Left kidney (tissue), 2 donors: Measurements from ENCODE around the gene MROH2A. TPM values are rescaled to one million over a fixed set of nuclear protein-coding genes. Genes with fewer than 3 reads are reported as not detected.

ENCODE experiments used
- DNase-seq: peaks from one replicate; pipeline ENCODE4 v3.0.0-alpha.2; 2013
- polyA plus RNA-seq: library from polyadenylated mRNA; unstranded; fragments of 120-200 nt; gene quantifications from one replicate; pipeline ENCODE4 v1.2.1, GENCODE V29; 2013; ENCODE audit not compliant: insufficient read length

MROH2A gene
- polyA plus RNA-seq, 1 donor, result 0.28 TPM

- DNase-seq, result no peak
These were observed 57.4 kb downstream of the MROH2A start for GRCh38 chr2:233835230-233836186.

- no peak for DNase-seq
These were observed 58.2 kb downstream of the MROH2A start for GRCh38 chr2:233836359-233836758.

- no peak for DNase-seq
These were observed 59.6 kb downstream of the MROH2A start for GRCh38 chr2:233837694-233838229.

- DNase-seq, result no peak
These were observed 60.1 kb downstream of the MROH2A start for GRCh38 chr2:233838251-233838650.

- no peak for DNase-seq
These were observed 60.8 kb downstream of the MROH2A start for GRCh38 chr2:233838726-233839446.

GRCh38 chr2:233839447-233839820 is 61.3 kb downstream of the MROH2A start:
- no peak for DNase-seq

GRCh38 chr2:233840520-233840919 is 62.4 kb downstream of the MROH2A start:
- no peak for DNase-seq

GRCh38 chr2:233841183-233841582 is 63.1 kb downstream of the MROH2A start:
- no peak for DNase-seq

GRCh38 chr2:233844064-233844807 is 66.1 kb downstream of the MROH2A start:
- no peak for DNase-seq

- DNase-seq, result no peak
These were observed 66.7 kb downstream of the MROH2A start for GRCh38 chr2:233844836-233845235.

- no peak for DNase-seq
These were observed 67.4 kb downstream of the MROH2A start for GRCh38 chr2:233845301-233846060.

- no peak for DNase-seq
These were observed 68.5 kb downstream of the MROH2A start for GRCh38 chr2:233846387-233847247.

GRCh38 chr2:233847248-233847898 is 69.2 kb downstream of the MROH2A start:
- no peak for DNase-seq

GRCh38 chr2:233848276-233848675 is 70.1 kb downstream of the MROH2A start:
- DNase-seq, result no peak

GRCh38 chr2:233849607-233850271 is 71.6 kb downstream of the MROH2A start:
- no peak for DNase-seq

GRCh38 chr2:233850745-233851144 is 72.6 kb downstream of the MROH2A start:
- DNase-seq, result no peak

GRCh38 chr2:233851169-233851568 is 73.0 kb downstream of the MROH2A start:
- no peak for DNase-seq

GRCh38 chr2:233852056-233852455 is 73.9 kb downstream of the MROH2A start:
- no peak for DNase-seq

GRCh38 chr2:233853353-233853752 is 75.2 kb downstream of the MROH2A start:
- DNase-seq, result no peak
